Caco-2 (cell line): Measurements from ENCODE around the gene PACS2. TPM values are rescaled to one million over a fixed set of nuclear protein-coding genes. Genes with fewer than 3 reads are reported as not detected.

Source experiments
- BruUV-seq: library from RNA; stranded (reverse); fragments of 400-500 nt; replicated peaks from 2 replicates; lab custom pipeline; 2021; lab: Mats Ljungman, UMichigan
- CTCF ChIA-PET: fragments of 300-600 bp; sonication (Branson Sonifier 250); formaldehyde crosslinking; loops from one replicate; lab custom pipeline; 2022; ENCODE audit warnings: antibody characterized with exemption; lab: Charles Lee
- POLR2A ChIA-PET: fragments of 300-600 bp; sonication (Branson Sonifier 250); formaldehyde crosslinking; loops from one replicate; lab custom pipeline; 2022; ENCODE audit warnings: antibody characterized with exemption; lab: Charles Lee
- DNase-seq, 2 experiments: peaks; one replicate each; pipeline versions ENCODE4 v3.0.0 to v3.0.0-alpha.2; 2020 to 2022
- H3K27me3 ChIP-seq: replicated peaks from 2 replicates; pipeline ENCODE4 v1.6.0; 2011; ENCODE audit warnings: low read length; ENCODE audit not compliant: control insufficient read depth, insufficient read depth
- H3K36me3 ChIP-seq: 2 replicates; pipeline ENCODE4 v1.5.1; 2011; ENCODE audit warnings: low read length; ENCODE audit not compliant: control insufficient read depth, insufficient read depth
- H3K4me1 ChIP-seq: fragments of 250-450 bp; sonication (Bioruptor Pico); 2 replicates; pipeline ENCODE4 v1.5.1; 2020; ENCODE audit warnings: mild to moderate bottlenecking
- H3K4me3 ChIP-seq: 2 replicates; pipeline ENCODE4 v1.5.1; 2011; ENCODE audit warnings: low read depth, mild to moderate bottlenecking, control low read depth, low read length
- H3K9me3 ChIP-seq: fragments of 250-450 bp; sonication (Bioruptor Pico); 2 replicates; pipeline ENCODE4 v1.5.1; 2020; ENCODE audit warnings: mild to moderate bottlenecking, moderate library complexity
- H3K27ac Mint-ChIP-seq: one replicate; pipeline ENCODE4 v1.8.0; 2022; ENCODE audit warnings: mixed read lengths; ENCODE audit not compliant: unreplicated experiment
- H3K27me3 Mint-ChIP-seq: one replicate; pipeline ENCODE4 v1.8.0; 2022; ENCODE audit warnings: mixed read lengths; ENCODE audit not compliant: insufficient read depth, unreplicated experiment
- H3K36me3 Mint-ChIP-seq: one replicate; pipeline ENCODE4 v1.8.0; 2022; ENCODE audit warnings: mild to moderate bottlenecking, mixed read lengths; ENCODE audit not compliant: insufficient read depth, unreplicated experiment
- H3K4me1 Mint-ChIP-seq: one replicate; pipeline ENCODE4 v1.8.0; 2022; ENCODE audit warnings: low read depth, mixed read lengths; ENCODE audit not compliant: unreplicated experiment
- H3K4me3 Mint-ChIP-seq: one replicate; pipeline ENCODE4 v1.8.0; 2022; ENCODE audit warnings: mild to moderate bottlenecking, moderate library complexity, mixed read lengths; ENCODE audit not compliant: unreplicated experiment
- H3K9me3 Mint-ChIP-seq: one replicate; pipeline ENCODE4 v1.8.0; 2022; ENCODE audit warnings: mixed read lengths; ENCODE audit not compliant: unreplicated experiment
- CTCF ChIP-seq, 2 experiments: fragments of 200-600 bp in 1 of 2; IDR thresholded peaks; 1 replicate in 1 of 2; 2 replicates in 1 of 2; pipeline versions ENCODE4 v1.5.1 to v1.8.0; 2011 to 2022; ENCODE audit warnings: antibody characterized with exemption in 1 of 2, control low read depth in 1 of 2, inconsistent platforms in 1 of 2, low read depth in 1 of 2, low read length in 1 of 2, mild to moderate bottlenecking in 1 of 2, moderate library complexity in 1 of 2; ENCODE audit not compliant: insufficient read depth in 1 of 2, severe bottlenecking in 1 of 2, unreplicated experiment in 1 of 2
- intact Hi-C: fragments of 100-400 bp; cut with micrococcal nuclease; formaldehyde crosslinking; loops from one replicate; pipeline ENCODE4 v1.10.0; 2022; ENCODE audit not compliant: unreplicated experiment
- total RNA-seq: library from RNA; stranded (reverse); gene quantifications from 2 replicates; pipeline ENCODE4 v1.2.3, GENCODE V29; 2022

PACS2 gene
- total RNA-seq, 1 experiment from 2014 or later: 58.1 TPM

- intact Hi-C loops: no loop called here
- peak in 1 of 2 experiments; percentile 37 for DNase-seq
- Histone ChIP-seq H3K9me3 (no peaks in the 10 kb centered on the region), H3K36me3 (peaks cover 2% of the 10 kb centered on the region; the same call in 1 of the 2 replicates), H3K4me3 (0 out of 2 replicates have a peak overlapping the region, but pooled peaks have one; percentile 1), H3K27me3 (no peaks in the 10 kb centered on the region), H3K4me1 (no peaks in the 10 kb centered on the region)
- TF ChIP-seq CTCF (IDR thresholded peaks at IDR 0.05; ENCODE audit: insufficient read depth in 1 of 2, low read depth in 1 of 2, low read length in 1 of 2, severe bottlenecking in 1 of 2, unreplicated experiment in 1 of 2): no peak
- H3K36me3 Mint-ChIP-seq: peaks cover 11% of the 10 kb centered on the region
- ChIA-PET CTCF (no interaction called here), POLR2A (no interaction called here)
- no peak overlapping the region for H3K27ac Mint-ChIP-seq
- peak overlapping the region; percentile 63 for H3K4me3 Mint-ChIP-seq
- H3K4me1 Mint-ChIP-seq: no peaks in the 10 kb centered on the region
- H3K27me3 Mint-ChIP-seq: no peaks in the 10 kb centered on the region
- BruUV-seq: no TSS peak
- no peaks in the 10 kb centered on the region for H3K9me3 Mint-ChIP-seq
These were observed 49.5 kb downstream of the PACS2 start for GRCh38 chr14:105363847-105364708.

- TF ChIP-seq CTCF (IDR thresholded peaks at IDR 0.05; ENCODE audit: insufficient read depth in 1 of 2, low read depth in 1 of 2, low read length in 1 of 2, severe bottlenecking in 1 of 2, unreplicated experiment in 1 of 2): no peak
- H3K27me3 Mint-ChIP-seq: no peaks in the 10 kb centered on the region
- H3K9me3 ChIP-seq: no peaks in the 10 kb centered on the region
- BruUV-seq: no TSS peak
- H3K36me3 Mint-ChIP-seq: peaks cover 11% of the 10 kb centered on the region
- CTCF ChIA-PET: interaction anchor here (0.5 kb wide), 1 partner anchor 391 kb away, joined by 3 read pairs; no protein-coding TSS in a partner anchor
- H3K4me1 ChIP-seq: no peaks in the 10 kb centered on the region
- H3K4me3 ChIP-seq: no peak overlapping the region
- H3K27me3 ChIP-seq: no peaks in the 10 kb centered on the region
- H3K36me3 ChIP-seq: peaks cover 2% of the 10 kb centered on the region; the same call in 1 of the 2 replicates
- DNase-seq: no peak
- no peak overlapping the region for H3K4me3 Mint-ChIP-seq
- H3K4me1 Mint-ChIP-seq: no peaks in the 10 kb centered on the region
- H3K27ac Mint-ChIP-seq: no peak overlapping the region
- intact Hi-C loops: no loop called here
- H3K9me3 Mint-ChIP-seq: no peaks in the 10 kb centered on the region
- POLR2A ChIA-PET: no interaction called here
These were observed 50.6 kb downstream of the PACS2 start for GRCh38 chr14:105365101-105365500.

DNA sequence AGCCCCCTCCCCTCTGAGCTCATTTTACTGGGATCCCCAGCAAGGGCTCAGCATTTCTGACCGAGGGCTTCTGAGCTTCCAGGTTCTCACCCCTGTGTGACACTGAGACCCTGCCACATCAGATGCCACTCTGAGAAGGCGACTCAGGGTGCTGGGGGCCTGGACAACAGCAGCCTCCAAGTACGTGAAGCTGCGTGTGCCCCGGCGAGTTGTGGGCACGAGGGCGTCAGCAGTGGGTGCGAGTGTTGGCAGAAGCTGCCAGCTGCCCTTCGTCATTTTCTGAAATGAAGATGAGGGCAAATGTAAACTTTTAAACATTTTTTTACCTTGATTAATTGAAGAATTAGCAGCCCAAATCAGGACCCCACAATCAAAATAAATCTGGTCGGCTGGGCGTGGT, 51.1 kb downstream of the PACS2 start:
- POLR2A ChIA-PET: no interaction called here
- BruUV-seq: no TSS peak
- CTCF ChIA-PET: interaction anchor here (0.5 to 0.6 kb wide), 2 partner anchors 391 to 1557 kb away, joined by 3 read pairs; no protein-coding TSS in a partner anchor

More for the DNA sequence above, 51.1 kb downstream of the PACS2 start:
- Histone ChIP-seq H3K9me3 (no peaks in the 10 kb centered on the region), H3K36me3 (peaks cover 2% of the 10 kb centered on the region; the same call in 1 of the 2 replicates), H3K4me1 (no peaks in the 10 kb centered on the region), H3K4me3 (no peak overlapping the region), H3K27me3 (no peaks in the 10 kb centered on the region)
- intact Hi-C loops: no loop called here
- no peaks in the 10 kb centered on the region for H3K27me3 Mint-ChIP-seq
- no peaks in the 10 kb centered on the region for H3K4me1 Mint-ChIP-seq
- H3K27ac Mint-ChIP-seq: no peak overlapping the region
- no peaks in the 10 kb centered on the region for H3K9me3 Mint-ChIP-seq
- no peak for DNase-seq
- no peak overlapping the region for H3K4me3 Mint-ChIP-seq
- peaks cover 11% of the 10 kb centered on the region for H3K36me3 Mint-ChIP-seq
- no peak for TF ChIP-seq CTCF (IDR thresholded peaks at IDR 0.05; ENCODE audit: insufficient read depth in 1 of 2, low read depth in 1 of 2, low read length in 1 of 2, severe bottlenecking in 1 of 2, unreplicated experiment in 1 of 2)
